Activated naive CD4-positive, alpha-beta T cell treated with anti-CD3 and anti-CD28 coated beads, Interleukin-2, amount 10 ng/mL, durations not matched to agents 7 days and 5 days (primary cell): ENCODE data around the gene ZBTB20.

ENCODE experiments used
- CTCF ChIA-PET: fragments of 350-600 bp; sonication (Branson Sonifier 250); formaldehyde crosslinking; loops from one replicate; lab custom pipeline; 2021; ENCODE audit warnings: antibody characterized with exemption; lab: Charles Lee
- DNase-seq: peaks from one replicate; pipeline ENCODE4 v3.0.0-alpha.2; 2020
- H3K27ac Mint-ChIP-seq: one replicate; pipeline ENCODE4 v1.8.0; 2021; ENCODE audit warnings: mild to moderate bottlenecking, moderate library complexity, mixed read lengths
- H3K27me3 Mint-ChIP-seq: one replicate; pipeline ENCODE4 v1.8.0; 2021; ENCODE audit warnings: mild to moderate bottlenecking, mixed read lengths
- H3K36me3 Mint-ChIP-seq: one replicate; pipeline ENCODE4 v1.8.0; 2021; ENCODE audit warnings: mixed read lengths
- H3K4me1 Mint-ChIP-seq: one replicate; pipeline ENCODE4 v1.8.0; 2021; ENCODE audit warnings: mixed read lengths
- H3K4me3 Mint-ChIP-seq: one replicate; pipeline ENCODE4 v1.8.0; 2021; ENCODE audit warnings: mild to moderate bottlenecking, moderate library complexity, mixed read lengths
- H3K9me3 Mint-ChIP-seq: one replicate; pipeline ENCODE4 v1.8.0; 2021; ENCODE audit warnings: mixed read lengths

The ZBTB20 gene

DNA sequence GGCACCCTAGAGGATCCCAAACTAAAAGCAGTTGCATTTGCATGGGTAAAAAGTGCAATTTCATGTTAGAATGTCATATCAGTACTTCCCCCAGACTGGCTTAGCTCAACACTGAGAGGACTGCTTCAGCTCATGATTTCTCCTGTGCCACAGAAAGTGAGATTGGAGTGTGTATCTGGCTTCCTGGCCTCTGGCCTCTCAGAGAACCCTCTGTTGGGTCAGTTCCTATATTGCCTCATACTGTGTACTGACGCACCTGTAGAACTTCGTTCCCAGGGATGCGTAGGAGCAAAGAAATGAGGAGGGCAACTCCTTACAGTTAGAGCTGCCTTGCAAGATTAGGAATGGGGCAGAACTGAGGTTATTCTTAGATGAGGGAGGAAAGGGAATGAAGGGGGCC, 512.5 kb downstream of the ZBTB20 start:
- Mint-ChIP-seq H3K4me3 (no peak overlapping the region), H3K27ac (no peak overlapping the region), H3K4me1 (no peaks in the 10 kb centered on the region), H3K27me3 (no peaks in the 10 kb centered on the region), H3K36me3 (no peaks in the 10 kb centered on the region), H3K9me3 (peaks cover 9% of the 10 kb centered on the region)
- CTCF ChIA-PET = no interaction called here
- no peak for DNase-seq

- Mint-ChIP-seq H3K36me3 (no peaks in the 10 kb centered on the region), H3K27me3 (no peaks in the 10 kb centered on the region), H3K27ac (no peak overlapping the region), H3K4me3 (no peak overlapping the region), H3K4me1 (no peaks in the 10 kb centered on the region), H3K9me3 (peaks cover 9% of the 10 kb centered on the region)
- DNase-seq = no peak
- CTCF ChIA-PET = no interaction called here
Observed at GRCh38 chr3:114632757-114633424, 514.2 kb downstream of the ZBTB20 start.

DNA sequence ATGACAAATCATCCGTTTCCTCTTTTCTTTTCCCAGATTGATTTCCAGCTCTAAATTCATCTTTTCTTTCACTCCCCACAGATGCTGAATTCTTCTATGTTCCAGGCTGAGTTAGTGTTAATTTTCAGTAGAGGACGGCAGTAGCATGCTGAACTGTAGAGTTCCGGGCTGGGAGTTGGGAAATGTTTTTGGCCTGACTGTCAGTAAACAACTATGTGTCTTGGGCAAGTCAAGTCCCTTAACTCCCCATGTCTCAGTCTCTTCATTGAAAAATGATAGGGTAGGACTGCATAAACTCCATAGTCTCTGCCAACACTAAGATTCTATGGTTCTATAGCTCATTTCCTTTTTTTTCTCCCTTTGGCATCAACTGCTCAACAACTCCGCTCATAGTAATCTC, 519.3 kb downstream of the ZBTB20 start:
- no peak overlapping the region for H3K4me3 Mint-ChIP-seq
- no peaks in the 10 kb centered on the region for H3K36me3 Mint-ChIP-seq
- DNase-seq = no peak
- CTCF ChIA-PET = no interaction called here
- H3K4me1 Mint-ChIP-seq = no peaks in the 10 kb centered on the region
- H3K9me3 Mint-ChIP-seq = no peaks in the 10 kb centered on the region
- no peak overlapping the region for H3K27ac Mint-ChIP-seq
- no peaks in the 10 kb centered on the region for H3K27me3 Mint-ChIP-seq

GRCh38 chr3:114626751-114627150, 520.3 kb downstream of the ZBTB20 start:
- H3K4me3 Mint-ChIP-seq = no peak overlapping the region
- CTCF ChIA-PET = no interaction called here
- H3K36me3 Mint-ChIP-seq = no peaks in the 10 kb centered on the region
- no peaks in the 10 kb centered on the region for H3K9me3 Mint-ChIP-seq
- no peak overlapping the region for H3K27ac Mint-ChIP-seq
- no peak for DNase-seq
- H3K4me1 Mint-ChIP-seq = no peaks in the 10 kb centered on the region
- no peaks in the 10 kb centered on the region for H3K27me3 Mint-ChIP-seq

GRCh38 chr3:114624571-114625181, 522.4 kb downstream of the ZBTB20 start:
- Mint-ChIP-seq H3K27me3 (no peaks in the 10 kb centered on the region), H3K9me3 (no peaks in the 10 kb centered on the region), H3K36me3 (no peaks in the 10 kb centered on the region), H3K4me3 (no peak overlapping the region), H3K27ac (no peak overlapping the region), H3K4me1 (no peaks in the 10 kb centered on the region)
- DNase-seq = no peak
- CTCF ChIA-PET = no interaction called here

DNA sequence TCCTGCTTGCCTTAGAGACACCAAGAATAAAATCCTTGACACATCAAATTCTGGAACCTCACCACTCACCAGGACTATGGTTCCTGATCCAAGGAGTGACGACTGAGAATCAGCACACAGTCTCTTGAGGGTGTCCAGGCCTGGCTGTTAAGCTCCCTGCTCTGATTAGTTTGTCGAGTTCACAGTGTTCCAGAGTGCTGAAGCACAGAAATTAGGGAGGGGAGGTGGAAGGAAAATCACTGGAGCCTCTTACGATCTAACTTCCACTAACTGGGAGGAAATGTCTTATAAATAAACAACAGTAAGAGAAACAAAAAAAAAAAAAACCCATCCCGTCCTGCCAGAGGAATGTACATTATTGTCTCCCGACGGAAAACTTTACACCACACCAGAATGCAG, 523.0 kb downstream of the ZBTB20 start:
- no peak overlapping the region for H3K27ac Mint-ChIP-seq
- no peaks in the 10 kb centered on the region for H3K27me3 Mint-ChIP-seq
- H3K4me1 Mint-ChIP-seq = no peaks in the 10 kb centered on the region
- no peaks in the 10 kb centered on the region for H3K9me3 Mint-ChIP-seq
- no peaks in the 10 kb centered on the region for H3K36me3 Mint-ChIP-seq
- H3K4me3 Mint-ChIP-seq = no peak overlapping the region
- CTCF ChIA-PET = no interaction called here
- no peak for DNase-seq

- no peaks in the 10 kb centered on the region for H3K36me3 Mint-ChIP-seq
- H3K4me3 Mint-ChIP-seq = no peak overlapping the region
- H3K9me3 Mint-ChIP-seq = no peaks in the 10 kb centered on the region
- no peaks in the 10 kb centered on the region for H3K27me3 Mint-ChIP-seq
- DNase-seq = no peak
- H3K27ac Mint-ChIP-seq = no peak overlapping the region
- CTCF ChIA-PET = no interaction called here
- no peaks in the 10 kb centered on the region for H3K4me1 Mint-ChIP-seq
Observed at GRCh38 chr3:114623420-114624046, 523.6 kb downstream of the ZBTB20 start.

- H3K36me3 Mint-ChIP-seq = no peaks in the 10 kb centered on the region
- H3K27ac Mint-ChIP-seq = no peak overlapping the region
- no peak for DNase-seq
- H3K27me3 Mint-ChIP-seq = no peaks in the 10 kb centered on the region
- H3K9me3 Mint-ChIP-seq = no peaks in the 10 kb centered on the region
- H3K4me3 Mint-ChIP-seq = no peak overlapping the region
- H3K4me1 Mint-ChIP-seq = no peaks in the 10 kb centered on the region
- CTCF ChIA-PET = no interaction called here
Observed at GRCh38 chr3:114622001-114622400, 525.1 kb downstream of the ZBTB20 start.

DNA sequence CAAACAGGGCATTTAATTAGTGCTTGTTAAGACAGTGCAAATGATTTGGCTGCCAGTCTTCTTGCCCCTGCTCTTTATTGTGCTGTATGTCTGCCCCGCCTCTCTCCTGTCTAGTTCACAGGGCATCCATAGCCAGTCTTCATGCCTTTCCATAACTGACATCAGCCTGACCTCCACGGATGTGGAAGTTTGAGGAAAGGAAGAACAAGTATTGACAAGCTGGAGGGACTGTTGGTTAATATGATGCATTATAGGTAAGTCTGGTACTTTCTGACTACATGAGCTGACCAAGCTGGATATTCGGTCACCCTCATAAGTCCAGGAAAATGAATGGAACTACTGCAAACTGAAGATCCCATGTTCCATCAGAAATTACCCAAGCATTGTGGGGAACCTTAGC, 527.3 kb downstream of the ZBTB20 start:
- H3K36me3 Mint-ChIP-seq = no peaks in the 10 kb centered on the region
- H3K9me3 Mint-ChIP-seq = no peaks in the 10 kb centered on the region
- H3K27me3 Mint-ChIP-seq = no peaks in the 10 kb centered on the region
- no peak overlapping the region for H3K4me3 Mint-ChIP-seq
- CTCF ChIA-PET = no interaction called here
- DNase-seq = no peak
- no peaks in the 10 kb centered on the region for H3K4me1 Mint-ChIP-seq
- H3K27ac Mint-ChIP-seq = no peak overlapping the region

- no peaks in the 10 kb centered on the region for H3K36me3 Mint-ChIP-seq
Observed at GRCh38 chr3:114615523-114616085, 531.5 kb downstream of the ZBTB20 start.

DNA sequence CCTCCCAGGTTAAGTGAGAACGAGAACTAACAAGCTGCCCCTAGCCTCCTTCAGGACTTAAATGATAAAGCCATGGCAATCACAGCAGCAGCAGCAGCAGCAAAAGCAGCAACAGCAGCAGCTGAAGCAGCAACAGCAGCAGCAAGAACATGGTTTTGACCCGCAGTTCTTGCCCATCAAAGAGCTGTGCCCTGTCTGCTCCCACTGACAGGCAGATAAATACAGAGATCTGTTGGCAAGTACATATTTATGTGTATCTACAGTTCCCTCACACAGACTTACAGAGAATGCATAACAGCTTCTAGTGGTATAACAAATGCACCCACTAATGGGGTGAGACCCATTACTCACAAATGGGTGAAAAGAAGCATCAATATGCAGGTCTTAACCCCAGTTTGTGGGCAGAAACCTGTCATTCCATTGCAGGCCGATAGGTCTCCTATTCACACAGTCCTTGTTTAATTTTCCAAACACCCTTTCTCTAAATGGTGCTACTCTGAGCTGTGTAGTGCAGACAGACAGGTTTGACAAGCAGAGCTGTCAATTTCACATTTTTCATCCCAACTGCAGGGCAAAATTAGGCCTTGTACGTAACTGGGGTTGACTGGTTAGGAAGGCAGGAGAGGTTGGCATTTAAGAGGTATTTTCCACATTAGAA, 537.0 kb downstream of the ZBTB20 start:
- H3K4me3 Mint-ChIP-seq = no peak overlapping the region
- no peaks in the 10 kb centered on the region for H3K27me3 Mint-ChIP-seq
- no peaks in the 10 kb centered on the region for H3K4me1 Mint-ChIP-seq
- CTCF ChIA-PET = no interaction called here
- no peak overlapping the region for H3K27ac Mint-ChIP-seq
- no peaks in the 10 kb centered on the region for H3K36me3 Mint-ChIP-seq
- no peak for DNase-seq
- no peaks in the 10 kb centered on the region for H3K9me3 Mint-ChIP-seq

More at GRCh38 chr3:114615523-114616085, 531.5 kb downstream of the ZBTB20 start:
- Mint-ChIP-seq H3K27ac (no peak overlapping the region), H3K9me3 (no peaks in the 10 kb centered on the region), H3K27me3 (no peaks in the 10 kb centered on the region), H3K4me1 (no peaks in the 10 kb centered on the region), H3K4me3 (no peak overlapping the region)
- CTCF ChIA-PET = no interaction called here
- no peak for DNase-seq

GRCh38 chr3:114608293-114608692, 538.8 kb downstream of the ZBTB20 start:
- CTCF ChIA-PET = no interaction called here
- Mint-ChIP-seq H3K9me3 (no peaks in the 10 kb centered on the region), H3K27ac (no peak overlapping the region), H3K27me3 (no peaks in the 10 kb centered on the region), H3K36me3 (no peaks in the 10 kb centered on the region), H3K4me3 (no peak overlapping the region), H3K4me1 (no peaks in the 10 kb centered on the region)
- no peak for DNase-seq

- no peak overlapping the region for H3K4me3 Mint-ChIP-seq
- H3K9me3 Mint-ChIP-seq = no peaks in the 10 kb centered on the region
- CTCF ChIA-PET = no interaction called here
- H3K27me3 Mint-ChIP-seq = no peaks in the 10 kb centered on the region
- no peak overlapping the region for H3K27ac Mint-ChIP-seq
- no peaks in the 10 kb centered on the region for H3K4me1 Mint-ChIP-seq
- no peaks in the 10 kb centered on the region for H3K36me3 Mint-ChIP-seq
- DNase-seq = no peak
Observed at GRCh38 chr3:114606336-114606735, 540.8 kb downstream of the ZBTB20 start.

DNA sequence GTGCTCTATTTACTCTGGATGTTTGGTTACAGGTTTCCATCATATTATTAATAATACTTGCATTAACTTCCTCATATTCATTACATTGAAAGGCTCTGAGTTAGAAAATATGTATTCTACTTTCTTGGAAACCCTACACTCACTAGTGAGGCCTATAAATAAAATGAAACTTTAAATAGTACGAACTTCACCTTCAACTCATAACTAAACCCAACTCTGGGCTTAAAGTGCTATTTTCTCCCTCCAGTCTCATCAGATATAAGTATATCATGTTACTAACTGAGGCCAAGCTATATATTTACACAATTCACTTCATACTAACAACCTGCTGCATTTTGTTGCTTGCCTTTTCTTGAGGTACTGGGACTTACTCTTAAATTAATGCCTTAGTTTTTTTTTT, 546.5 kb downstream of the ZBTB20 start:
- no peaks in the 10 kb centered on the region for H3K4me1 Mint-ChIP-seq
- H3K9me3 Mint-ChIP-seq = no peaks in the 10 kb centered on the region
- no peaks in the 10 kb centered on the region for H3K36me3 Mint-ChIP-seq
- CTCF ChIA-PET = no interaction called here
- no peak for DNase-seq
- H3K27me3 Mint-ChIP-seq = no peaks in the 10 kb centered on the region
- H3K4me3 Mint-ChIP-seq = no peak overlapping the region
- no peak overlapping the region for H3K27ac Mint-ChIP-seq
